GM19452 (cell line): ENCODE results near the gene APP.
"Not testable (repeated sequence)": the region's sequence is repeated elsewhere in the genome, so short reads cannot be mapped to it uniquely, and the experiment has no call there.

ENCODE experiments used
- ATAC-seq: cut with Tn5 transposase; IDR thresholded peaks from one replicate; pipeline ENCODE4 v1.9.1; 2021; ENCODE audit not compliant: unreplicated experiment

APP gene

DNA sequence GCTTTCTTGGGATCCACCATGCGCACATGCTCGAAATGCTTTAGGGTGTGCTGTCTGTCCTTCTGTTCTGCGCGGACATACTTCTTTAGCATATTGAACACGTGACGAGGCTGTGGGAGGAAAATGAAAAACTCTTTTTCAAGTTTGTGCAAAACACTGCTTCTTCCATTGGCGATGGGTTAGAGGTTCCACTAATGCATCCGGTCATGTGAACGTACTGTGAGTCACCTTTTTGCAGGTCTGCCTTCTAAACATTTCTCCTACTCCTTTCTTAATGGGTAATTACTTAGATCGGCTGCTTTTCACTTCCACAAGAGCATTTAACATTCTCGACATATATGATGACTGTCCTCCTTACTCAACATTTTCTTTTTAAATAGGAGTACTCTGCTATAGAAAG lies 214.9 kb downstream of the APP start:
- no peak for ATAC-seq

DNA sequence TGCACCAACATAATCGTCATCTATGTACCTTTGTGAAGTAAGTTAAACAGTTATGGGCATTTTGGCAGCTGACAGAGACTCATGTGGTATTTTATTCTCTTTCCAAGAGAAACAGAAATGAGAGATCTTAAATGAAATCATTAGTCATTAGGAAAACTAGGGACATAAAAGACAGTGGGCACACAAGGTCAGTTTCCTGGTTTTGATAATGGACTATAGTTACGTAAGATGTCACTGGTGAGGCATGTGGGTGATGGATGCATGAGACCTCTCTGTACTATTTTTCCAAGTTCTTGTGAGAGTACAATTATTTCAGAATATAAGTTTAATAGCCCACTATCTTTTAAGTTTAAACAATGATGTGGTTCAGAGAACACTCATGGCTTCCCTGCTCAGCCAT lies 216.9 kb downstream of the APP start:
- no peak for ATAC-seq

DNA sequence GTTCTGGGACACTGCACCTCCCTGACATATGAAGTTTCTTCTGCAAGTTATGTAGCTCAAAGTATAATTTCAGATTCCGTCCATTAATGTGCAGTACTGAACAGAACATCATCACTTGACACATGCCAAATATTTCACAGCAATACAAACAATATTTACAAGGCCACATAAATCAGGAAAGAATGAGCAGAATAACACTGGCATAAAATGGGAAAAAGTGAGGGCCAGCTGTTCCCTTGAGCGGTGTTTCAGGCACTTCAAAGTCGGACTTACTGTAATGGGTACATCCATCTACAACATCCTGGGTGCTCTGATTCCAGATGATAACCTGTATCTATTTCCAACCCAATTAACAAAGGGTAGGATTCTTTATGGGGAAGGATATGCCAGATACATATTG lies 217.4 kb downstream of the APP start:
- ATAC-seq = no peak

DNA sequence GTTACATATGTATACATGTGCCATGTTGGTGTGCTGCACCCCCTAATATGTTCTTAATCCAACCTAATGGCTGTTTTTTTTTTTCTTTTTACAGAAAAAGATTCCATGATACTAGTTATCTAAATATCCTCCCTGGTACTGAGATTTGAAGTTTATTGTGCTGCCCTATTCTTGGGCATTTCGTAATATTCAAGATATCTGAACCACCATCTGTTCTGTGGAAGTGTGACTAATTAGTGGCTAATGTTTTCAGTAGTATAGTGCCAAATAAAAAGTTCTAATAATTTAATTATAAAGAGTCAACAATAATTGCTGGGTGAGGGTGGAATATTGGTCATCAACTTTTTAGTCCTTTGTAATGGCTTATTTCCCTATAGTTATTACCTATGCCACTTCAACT lies 218.3 kb downstream of the APP start:
- no peak for ATAC-seq

DNA sequence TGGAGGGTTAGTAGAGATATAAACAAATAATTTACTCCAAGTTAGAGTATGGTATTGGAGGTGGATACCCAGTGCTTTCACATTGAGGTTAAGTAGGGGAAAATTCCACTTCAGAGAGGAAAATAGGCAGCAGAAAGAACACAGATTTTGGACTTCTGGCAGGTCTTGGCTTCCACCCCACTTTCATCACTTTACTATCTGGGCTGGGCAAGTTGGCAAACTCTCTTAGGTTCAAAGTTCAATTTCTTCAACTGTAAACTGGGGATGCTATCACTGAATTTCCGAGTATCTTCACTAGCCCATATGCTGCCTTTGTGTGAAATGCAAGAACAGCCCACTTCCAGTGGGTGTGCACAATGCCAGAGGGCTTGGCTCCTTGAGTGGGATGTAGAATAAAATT lies 220.9 kb downstream of the APP start:
- ATAC-seq = no peak

DNA sequence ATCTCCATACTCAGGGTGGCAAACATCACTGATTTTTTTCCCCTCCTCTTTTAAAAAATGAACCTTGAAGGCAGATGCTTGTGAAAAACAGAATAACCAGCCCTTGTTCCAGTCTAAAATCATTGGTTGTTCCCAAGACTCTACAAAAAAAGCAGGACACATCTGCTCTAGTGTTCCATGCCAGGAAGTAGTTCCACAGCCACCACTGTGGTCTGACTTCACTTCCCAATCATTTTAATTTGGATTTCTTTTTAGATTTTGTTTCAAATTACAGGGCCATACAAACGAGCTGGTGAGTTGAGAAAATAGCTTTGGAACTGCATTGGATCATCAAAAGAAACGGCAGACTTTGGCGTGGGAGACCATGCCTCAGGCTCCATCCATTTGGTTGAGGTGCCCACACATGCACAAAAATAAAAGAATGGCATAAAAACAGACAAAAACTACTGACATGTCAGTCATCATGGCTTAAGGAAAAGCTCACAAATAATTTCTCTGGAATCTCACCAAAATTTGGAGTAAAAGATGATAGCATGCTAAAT lies 225.8 kb downstream of the APP start:
- no peak for ATAC-seq

DNA sequence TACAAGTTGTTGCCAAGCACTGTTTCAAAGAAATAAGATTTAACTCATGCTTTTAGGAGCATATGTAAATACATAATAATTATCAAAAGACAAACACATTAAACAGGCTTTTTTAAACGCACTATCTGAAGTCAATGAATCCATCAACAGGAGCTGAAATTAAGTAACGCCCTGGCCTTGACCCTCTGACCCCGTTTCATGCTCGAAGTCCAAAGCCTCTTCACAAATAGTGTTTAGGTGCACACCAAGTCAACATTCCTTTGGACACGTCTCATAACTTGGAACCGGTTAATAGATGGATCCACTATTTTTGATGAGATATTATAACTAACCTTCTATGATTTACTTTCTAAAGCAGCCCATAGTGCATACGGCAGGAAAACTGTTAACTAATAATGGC lies 226.5 kb downstream of the APP start:
- no peak for ATAC-seq

DNA sequence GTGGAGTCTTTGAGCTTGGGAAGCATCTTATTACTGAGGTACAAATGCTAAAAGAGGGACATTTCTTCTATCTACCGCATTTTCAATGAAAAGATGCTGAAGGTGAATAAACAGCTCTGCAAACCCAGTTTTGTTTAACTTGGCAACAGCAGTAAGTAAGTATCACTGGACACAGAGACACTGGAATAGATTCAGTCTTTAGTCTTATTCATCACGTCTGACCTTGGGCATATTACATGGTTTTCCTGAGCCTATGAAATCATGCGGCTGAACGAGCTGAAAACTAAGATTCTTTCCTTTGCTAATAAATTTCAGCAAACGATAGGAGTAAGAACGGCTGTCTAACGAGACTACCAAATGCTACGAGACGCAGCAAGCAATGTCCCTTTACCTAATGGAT lies 228.4 kb downstream of the APP start:
- ATAC-seq = no peak

DNA sequence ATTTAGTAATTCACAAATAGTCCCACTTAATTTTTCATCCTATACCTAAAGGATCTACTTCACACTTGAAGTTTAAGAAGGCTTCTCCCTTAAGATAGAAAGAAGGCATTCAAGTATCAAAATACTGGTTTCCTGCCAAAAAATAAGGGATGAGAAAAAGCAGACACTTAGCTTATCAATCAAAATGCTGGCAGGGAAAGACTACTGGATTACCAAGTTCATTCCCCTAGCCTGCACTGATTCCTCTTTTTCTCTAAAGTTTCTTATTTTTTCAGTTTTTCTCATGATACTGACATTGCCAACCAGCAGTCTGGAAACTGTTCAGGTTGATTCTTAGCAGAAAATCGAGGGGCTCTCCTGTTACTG lies 231.2 kb downstream of the APP start:
- no peak for ATAC-seq

DNA sequence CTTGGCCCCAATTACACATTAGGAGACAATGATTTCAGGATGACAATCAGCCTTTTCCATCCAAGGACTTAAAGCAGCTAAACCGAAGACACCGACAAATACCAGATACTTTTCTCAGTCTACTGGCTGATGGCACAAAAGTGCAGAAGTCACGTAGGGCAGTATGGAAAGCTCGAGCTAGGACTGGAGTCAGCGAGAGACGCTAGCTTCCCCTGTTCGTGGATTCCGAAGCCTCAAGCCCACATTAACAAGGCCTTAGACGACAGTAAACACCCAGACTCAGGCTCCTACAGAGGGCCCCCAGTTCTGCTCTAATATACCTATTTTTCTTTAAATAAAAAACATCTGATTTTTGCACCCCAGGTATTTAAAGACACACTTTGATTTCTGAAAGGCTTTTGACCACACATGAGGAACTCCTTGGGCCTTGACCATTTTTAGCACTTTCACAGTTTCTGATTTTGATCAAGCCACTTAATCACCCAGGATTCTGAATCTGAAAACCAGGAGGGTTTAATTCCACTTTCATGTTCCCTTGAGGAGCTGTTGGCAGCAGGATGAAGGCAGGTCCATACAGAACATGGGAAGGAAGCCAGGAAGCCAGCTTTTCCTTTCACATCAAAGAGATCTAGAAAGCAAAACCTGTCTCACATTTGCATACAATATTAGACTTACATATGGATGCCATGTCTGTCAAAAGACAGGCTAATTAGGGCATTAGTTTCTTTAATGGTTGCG lies 231.7 kb downstream of the APP start:
- no peak for ATAC-seq

DNA sequence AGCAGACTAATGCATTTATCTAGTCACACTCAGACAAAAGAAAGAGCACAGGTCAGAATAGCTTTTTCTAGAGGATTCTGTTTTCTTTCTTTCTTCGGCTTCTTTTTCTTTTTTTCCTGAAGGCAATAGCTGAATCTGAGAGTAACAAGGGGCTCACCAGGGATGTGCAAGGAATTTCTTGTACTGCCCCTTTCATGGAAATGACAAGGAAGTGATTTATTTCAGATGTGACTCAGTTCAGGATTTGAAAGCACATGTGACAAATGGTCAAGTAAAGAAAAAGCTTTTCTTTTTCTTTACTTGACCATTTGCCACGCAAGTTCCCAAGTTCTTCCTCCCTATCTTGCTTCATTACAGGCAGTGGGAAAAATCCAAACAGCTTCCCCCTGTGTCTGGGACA lies 233.8 kb downstream of the APP start:
- no peak for ATAC-seq

DNA sequence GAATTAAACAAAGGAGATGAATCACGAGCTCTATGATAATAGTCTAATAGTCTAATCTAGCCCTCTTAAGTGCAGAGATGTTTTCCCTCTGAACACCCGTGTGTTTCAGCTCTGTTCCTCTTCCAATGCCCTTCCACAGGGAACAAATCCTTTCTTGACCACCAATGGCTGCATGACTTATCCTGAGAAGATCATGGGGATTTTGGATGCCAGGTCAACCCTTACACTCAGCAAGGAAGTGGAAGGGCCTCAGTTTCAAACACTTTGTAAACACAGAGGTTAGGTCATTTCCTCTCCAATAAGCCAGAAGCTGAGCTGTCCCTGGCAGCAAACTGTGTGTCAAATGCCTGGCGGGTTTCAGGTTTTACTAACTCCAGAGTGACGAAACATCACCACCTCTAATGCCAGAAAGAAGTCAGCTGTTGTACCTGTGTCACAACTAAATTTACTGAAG lies 235.8 kb downstream of the APP start:
- no peak for ATAC-seq

DNA sequence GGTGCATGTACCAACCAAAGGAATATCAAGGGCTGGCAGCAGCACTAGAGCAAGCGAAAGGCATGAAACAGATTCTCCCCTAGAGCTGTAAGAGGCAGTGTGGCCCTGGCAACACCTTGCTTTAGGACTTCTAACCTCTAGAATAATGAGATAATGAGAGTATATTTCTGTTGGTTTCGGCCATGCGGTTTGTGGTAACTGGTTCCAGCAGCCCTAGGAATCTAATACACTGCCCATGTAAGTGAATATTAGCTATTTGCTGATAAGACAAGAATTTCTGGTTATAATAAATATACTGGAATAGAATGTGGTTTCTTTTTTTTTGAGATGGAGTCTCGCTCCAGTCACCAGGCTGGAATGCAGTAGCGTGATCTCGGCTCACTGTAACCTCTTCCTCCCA lies 236.4 kb downstream of the APP start:
- ATAC-seq = no peak

DNA sequence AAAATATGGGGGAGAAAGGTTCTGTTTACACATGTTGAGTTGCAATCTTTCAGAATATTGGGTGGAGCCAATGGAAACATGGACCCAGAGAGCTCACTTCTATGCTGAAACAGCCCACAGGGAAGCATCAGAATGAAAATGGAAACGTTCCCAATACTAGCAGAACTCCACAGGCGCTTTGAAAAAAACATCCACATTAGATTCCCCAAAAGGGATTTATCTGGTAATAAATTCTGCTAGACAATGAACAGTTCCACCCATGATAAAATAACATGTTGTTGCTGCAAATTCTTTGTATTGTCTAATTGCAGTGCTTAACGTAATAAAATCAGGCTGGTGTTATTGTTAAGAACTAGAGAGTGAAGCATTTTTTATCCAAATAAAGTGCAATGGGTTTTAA lies 238.8 kb downstream of the APP start:
- ATAC-seq = no peak

DNA sequence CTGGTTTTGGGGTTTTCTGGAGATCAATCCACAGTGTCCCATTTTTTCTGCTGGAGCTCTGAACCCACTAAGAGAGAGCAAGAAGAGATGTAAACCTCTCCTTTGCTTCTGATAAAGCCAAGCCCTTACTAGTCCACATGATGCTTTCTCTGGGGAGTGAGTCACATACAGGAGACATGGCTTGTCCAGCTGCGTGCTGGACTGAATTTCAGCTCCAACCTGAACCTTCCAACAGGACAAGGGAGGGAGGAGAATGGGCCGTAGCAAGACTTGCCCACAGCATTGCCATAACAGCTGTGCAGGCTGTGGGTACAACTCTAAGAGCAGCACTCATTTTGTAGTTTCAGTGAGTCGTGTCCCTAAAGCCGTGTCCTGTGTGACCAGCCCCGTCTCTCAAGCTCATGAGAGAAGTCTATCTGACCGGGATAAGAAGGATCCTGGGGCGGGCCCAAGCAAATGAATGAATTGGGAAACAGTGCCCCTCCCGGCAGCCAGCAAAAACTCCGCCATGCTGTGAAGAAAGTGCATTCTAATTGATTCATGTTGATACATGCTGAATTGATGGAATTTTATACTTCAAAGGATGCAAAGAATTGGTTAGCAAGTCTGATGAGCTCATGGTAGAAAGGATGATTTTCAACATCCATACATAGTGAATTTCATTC lies 240.6 kb downstream of the APP start:
- ATAC-seq = no peak

DNA sequence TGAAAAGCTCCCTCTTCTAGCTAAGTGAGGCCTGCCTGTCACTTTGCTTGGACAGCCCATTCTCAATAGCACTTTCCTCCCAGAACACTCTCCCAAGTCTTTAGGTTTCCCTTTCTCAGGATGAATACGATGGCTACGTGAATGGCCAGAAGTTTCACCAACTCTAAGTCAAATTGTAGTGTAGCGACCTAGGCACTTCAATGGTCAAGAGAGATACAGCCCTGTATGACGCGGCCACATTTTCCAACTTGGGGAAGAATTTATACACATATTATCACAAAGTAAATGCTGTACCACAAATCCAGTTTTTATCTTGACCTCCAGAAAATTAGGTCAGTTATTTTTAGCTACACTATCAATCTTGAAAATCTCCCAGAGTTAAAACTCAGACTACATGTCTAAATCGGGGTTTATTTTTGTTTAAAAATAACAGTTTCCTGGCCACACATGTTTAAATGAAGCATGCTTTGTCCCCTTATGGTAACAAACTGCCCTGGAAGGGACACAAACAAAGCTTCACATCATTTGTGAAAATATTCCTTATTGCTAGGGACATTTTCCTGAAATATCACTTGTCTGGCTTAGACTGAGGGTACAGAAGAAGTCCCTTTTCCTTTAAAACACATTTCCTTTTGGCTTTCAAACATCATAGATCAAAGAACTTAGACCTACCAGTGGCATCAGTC lies 243.2 kb downstream of the APP start:
- no peak for ATAC-seq

DNA sequence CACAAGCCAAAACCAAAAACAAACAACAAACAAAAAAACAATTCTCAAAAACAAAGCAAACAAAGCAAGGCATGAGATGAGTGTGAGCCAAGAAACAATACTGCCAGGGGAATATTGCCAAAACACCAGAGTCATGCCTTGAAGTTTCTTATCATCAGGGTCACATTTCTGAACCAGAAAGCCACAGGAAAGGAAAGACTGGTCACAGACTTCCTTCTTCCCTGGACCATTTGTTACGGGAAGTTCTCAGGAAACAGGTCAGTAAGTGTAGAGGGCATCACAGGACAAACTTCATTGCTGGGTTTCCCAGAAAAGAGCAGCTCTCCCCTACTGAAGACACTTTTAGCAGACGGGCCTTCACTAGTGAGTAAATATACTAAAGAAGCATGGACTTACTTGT lies 244.6 kb downstream of the APP start:
- no peak for ATAC-seq

DNA sequence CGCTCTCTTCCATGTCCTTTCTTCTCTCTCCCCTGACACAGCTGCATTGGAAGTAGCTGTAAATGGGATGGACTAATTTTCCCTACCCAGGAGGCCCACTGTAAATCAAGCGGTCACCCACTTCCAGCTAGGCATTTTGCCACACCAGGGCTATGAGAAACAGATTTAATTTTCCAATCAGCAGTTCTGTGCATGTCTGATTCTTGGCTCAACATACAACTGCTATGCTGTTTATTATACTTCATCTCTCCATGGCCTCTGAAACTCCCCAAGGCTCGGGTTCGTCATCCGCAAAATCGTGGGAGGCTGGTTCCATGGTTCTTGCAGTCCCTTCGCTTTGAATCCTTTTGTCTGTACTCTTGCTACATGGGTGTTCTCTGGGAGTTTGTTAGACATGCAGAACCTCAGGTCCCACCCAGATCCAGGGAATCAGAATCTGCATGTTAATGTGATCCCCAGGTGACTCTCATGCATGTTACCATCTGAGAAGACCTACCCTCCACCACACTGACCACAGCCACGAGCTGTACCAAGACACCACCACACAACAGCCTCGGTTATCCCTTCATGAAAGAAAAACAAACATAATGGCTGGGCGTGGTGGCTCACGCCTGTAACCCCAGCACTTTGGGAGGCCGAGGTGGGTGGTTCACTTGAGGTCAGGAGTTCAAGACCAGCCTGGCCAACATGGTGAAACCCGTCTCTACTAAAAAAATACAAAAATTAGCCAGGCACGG lies 245.3 kb downstream of the APP start:
- no peak for ATAC-seq

DNA sequence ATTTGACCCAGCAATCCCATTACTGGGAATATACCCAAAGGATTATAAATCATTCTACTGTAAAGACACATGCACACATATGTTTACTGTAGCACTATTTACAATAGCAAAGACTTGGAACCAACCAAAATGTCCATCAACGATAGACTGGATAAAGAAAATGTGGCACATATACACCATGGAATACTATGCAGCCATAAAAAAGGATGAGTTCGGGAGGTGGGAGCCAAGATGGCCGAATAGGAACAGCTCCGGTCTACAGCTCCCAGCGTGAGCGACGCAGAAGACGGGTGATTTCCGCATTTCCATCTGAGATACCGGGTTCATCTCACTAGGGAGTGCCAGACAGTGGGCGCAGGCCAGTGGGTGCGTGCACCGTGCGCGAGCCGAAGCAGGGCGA lies 252.4 kb downstream of the APP start:
- ATAC-seq = not testable (repeated sequence)

DNA sequence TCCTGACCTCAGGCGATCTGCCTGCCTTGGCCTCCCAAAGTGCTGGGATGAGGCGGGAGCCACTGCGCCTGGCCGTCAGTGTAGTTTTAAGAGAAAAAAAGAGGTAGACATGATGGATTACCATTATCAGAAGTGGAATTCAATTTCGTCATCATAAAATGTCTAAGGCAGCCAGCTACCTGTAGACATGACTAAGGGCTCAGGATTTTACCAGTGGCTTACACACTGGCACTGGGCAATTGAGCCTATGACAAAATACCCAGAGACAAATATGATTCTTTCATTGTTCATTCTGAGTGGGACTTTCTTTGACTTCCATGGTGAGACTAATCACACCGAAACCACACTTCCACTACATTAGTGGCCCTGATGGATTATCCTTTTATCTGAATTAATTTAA lies 254.3 kb downstream of the APP start:
- ATAC-seq = no peak

DNA sequence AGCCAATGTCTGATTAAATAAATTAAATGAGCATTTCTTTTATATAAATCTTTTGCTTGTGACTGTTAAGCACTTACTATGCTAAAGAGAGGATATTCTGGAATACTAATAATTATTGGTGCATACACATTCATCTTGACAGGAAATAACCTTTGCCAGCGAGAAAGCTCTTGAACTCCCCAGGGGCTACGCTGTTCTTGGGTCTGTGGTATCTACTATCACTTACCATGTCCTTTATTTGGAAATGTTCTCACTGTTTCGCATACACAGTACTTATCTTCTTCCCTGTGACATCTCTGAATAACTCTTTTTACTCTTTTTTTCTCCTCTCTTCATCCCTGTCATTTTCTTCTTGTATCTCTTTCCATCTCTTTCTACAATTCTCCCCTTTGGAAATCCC lies 257.1 kb downstream of the APP start:
- ATAC-seq = no peak

DNA sequence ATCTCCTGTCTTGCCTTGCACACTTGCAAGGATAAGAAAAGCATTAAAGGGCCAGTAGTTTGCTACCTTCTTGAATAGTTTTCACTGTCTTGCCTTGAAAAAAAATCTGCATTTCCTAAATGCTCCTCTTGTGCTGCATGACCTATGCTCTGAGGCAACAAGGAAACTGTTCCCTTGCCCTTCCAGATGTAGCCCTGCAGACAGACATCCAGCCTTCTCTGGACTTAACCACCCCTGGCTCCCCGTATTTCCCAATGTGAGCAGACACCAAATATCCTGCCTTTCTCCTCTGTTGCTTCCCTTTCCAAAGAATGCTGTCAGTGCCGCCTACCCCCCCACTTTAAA lies 258.2 kb downstream of the APP start:
- no peak for ATAC-seq
